ENCODE data around the gene KCNK16. TPM values are rescaled to one million over a fixed set of nuclear protein-coding genes. Genes with fewer than 3 reads are reported as not detected.

Gene KCNK16
- total RNA-seq, 1 experiment from 2014 or later = not detected

DNA sequence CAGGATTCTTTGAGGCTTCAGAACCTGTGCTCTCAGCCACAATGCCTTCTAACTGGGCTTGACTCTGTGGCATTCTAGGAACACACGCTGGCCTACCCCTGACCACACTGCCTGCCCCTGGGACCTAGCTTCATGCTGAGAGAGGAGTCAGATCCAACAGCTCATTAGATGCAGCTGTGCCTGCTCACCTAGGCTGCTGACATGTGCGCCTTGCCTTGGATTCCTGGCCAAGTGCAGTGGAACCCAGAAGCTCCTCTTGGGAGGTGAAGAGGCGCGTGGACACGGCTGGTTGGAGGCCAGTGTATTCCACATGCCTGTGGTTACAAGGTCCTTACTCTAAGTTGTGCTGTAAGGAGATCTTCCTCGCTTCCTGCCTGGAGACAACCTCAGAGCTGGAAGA is 24.7 kb upstream of the KCNK16 start:
- no peaks in the 10 kb centered on the region for H4K20me1 ChIP-seq (ENCODE audit: insufficient read depth)
- no TSS peak for BruUV-seq (replicated peaks)
- no peaks in the 10 kb centered on the region for H3K36me3 ChIP-seq (ENCODE audit: low read depth)
- peaks cover 65% of the 10 kb centered on the region for H3K27me3 ChIP-seq (ENCODE audit: insufficient read depth, low read depth)
- DNase-seq = no peak
- H3K4me3 ChIP-seq = no peak overlapping the region
- no peaks in the 10 kb centered on the region for H3K9me3 ChIP-seq (ENCODE audit: insufficient read depth, low read depth)
- CTCF ChIA-PET = no interaction called here
- no peaks in the 10 kb centered on the region for H3K4me1 ChIP-seq (replicated peaks; ENCODE audit: insufficient read depth)
- no peak overlapping the region for H2AFZ ChIP-seq
- H3F3A ChIP-seq (ENCODE audit: insufficient read depth, low read depth) = no peaks in the 10 kb centered on the region
- no peak for TF ChIP-seq EZH2 (IDR thresholded peaks at IDR 0.05; ENCODE audit: low read depth)
- TF ChIP-seq, protein P1, sequence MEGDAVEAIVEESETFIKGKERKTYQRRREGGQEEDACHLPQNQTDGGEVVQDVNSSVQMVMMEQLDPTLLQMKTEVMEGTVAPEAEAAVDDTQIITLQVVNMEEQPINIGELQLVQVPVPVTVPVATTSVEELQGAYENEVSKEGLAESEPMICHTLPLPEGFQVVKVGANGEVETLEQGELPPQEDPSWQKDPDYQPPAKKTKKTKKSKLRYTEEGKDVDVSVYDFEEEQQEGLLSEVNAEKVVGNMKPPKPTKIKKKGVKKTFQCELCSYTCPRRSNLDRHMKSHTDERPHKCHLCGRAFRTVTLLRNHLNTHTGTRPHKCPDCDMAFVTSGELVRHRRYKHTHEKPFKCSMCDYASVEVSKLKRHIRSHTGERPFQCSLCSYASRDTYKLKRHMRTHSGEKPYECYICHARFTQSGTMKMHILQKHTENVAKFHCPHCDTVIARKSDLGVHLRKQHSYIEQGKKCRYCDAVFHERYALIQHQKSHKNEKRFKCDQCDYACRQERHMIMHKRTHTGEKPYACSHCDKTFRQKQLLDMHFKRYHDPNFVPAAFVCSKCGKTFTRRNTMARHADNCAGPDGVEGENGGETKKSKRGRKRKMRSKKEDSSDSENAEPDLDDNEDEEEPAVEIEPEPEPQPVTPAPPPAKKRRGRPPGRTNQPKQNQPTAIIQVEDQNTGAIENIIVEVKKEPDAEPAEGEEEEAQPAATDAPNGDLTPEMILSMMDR (conservative IDR thresholded peaks at IDR 0.05) = no peak
- POLR2A ChIA-PET (ENCODE audit: unreplicated experiment) = no interaction called here
- H3K9me2 ChIP-seq (ENCODE audit: insufficient read depth) = no peaks in the 10 kb centered on the region
- no peaks in the 10 kb centered on the region for H3K79me2 ChIP-seq (ENCODE audit: low read depth)
- H3K27ac ChIP-seq = no peak overlapping the region
- no peak overlapping the region for H3K4me2 ChIP-seq
- intact Hi-C loops (cut with micrococcal nuclease; ENCODE audit: unreplicated experiment) = no loop called here

DNA sequence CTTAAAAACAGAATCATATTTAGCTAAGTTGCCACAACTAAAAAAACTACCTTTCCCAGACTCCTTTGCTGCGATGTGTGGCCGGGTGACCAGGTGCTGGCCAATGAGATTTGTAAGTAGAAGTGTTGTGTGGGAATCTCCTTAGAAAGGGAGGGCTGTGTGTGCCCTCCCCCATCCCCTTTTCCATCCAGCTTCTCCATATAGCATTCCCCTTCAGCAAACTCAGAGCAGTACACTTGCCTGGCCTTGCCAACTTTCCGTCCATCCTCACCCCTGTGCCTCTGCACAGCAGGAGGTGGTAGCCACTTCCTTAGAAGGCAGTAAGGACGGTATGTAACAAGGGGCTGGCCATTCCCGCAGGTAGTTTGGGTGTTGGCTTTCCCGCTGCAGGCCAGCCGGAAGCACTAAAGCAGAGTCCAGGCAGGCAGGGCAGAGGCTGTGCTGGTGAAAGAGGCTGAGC is 22.3 kb upstream of the KCNK16 start:
- Histone ChIP-seq H3K9me3 (ENCODE audit: insufficient read depth, low read depth) (no peaks in the 10 kb centered on the region), H3K79me2 (ENCODE audit: low read depth) (no peaks in the 10 kb centered on the region), H3K27ac (no peak overlapping the region), H3K4me3 (no peak overlapping the region), H3K27me3 (ENCODE audit: insufficient read depth, low read depth) (peaks cover 63% of the 10 kb centered on the region), H3K9me2 (ENCODE audit: insufficient read depth) (no peaks in the 10 kb centered on the region), H3F3A (ENCODE audit: insufficient read depth, low read depth) (no peaks in the 10 kb centered on the region), H4K20me1 (ENCODE audit: insufficient read depth) (no peaks in the 10 kb centered on the region), H3K36me3 (ENCODE audit: low read depth) (no peaks in the 10 kb centered on the region), H3K4me2 (0 out of 2 replicates have a peak overlapping the region, but pooled peaks have one; percentile 15), H3K4me1 (replicated peaks; ENCODE audit: insufficient read depth) (no peaks in the 10 kb centered on the region), H2AFZ (no peak overlapping the region)
- DNase-seq = peak; percentile 12 to 45
- TF ChIP-seq, protein P1 (conservative IDR thresholded peaks at IDR 0.05) = no peak
- no peak for TF ChIP-seq EZH2 (IDR thresholded peaks at IDR 0.05; ENCODE audit: low read depth)
- POLR2A ChIA-PET (ENCODE audit: unreplicated experiment) = no interaction called here
- BruUV-seq (replicated peaks) = no TSS peak
- CTCF ChIA-PET = interaction anchor here (0.6 kb wide), 1 partner anchor 199 kb away, joined by 3 read pairs; no protein-coding TSS in a partner anchor
- intact Hi-C loops (cut with micrococcal nuclease; ENCODE audit: unreplicated experiment) = no loop called here

DNA sequence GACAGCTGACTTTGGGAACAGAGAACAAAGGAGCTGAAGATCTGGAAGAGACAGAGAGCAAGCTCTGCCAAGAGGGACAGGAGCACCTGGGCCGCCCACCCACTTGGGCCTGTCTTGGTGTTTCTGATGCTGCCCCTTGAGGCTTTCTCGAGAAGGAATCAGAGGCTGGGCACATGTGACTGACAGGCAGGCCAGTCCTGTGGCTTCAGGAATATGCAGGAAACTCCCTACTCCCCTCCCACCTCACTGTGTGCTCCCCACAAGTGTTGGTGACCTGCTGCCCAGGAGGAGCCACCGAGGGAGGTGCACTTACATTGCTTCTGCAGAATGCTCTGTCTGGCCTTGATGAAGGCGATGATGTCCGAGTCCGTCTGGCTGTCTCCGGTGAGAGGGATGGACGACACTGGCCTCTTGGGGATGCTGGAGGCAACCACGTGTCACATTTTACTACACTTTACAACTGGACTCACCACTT is 20.9 kb upstream of the KCNK16 start:
- no peak overlapping the region for H3K4me2 ChIP-seq
- intact Hi-C loops (cut with micrococcal nuclease; ENCODE audit: unreplicated experiment) = no loop called here
- H3K9me2 ChIP-seq (ENCODE audit: insufficient read depth) = no peaks in the 10 kb centered on the region
- no peaks in the 10 kb centered on the region for H3K9me3 ChIP-seq (ENCODE audit: insufficient read depth, low read depth)
- no peak for DNase-seq
- CTCF ChIA-PET = no interaction called here
- no peaks in the 10 kb centered on the region for H3K36me3 ChIP-seq (ENCODE audit: low read depth)
- H3K27me3 ChIP-seq (ENCODE audit: insufficient read depth, low read depth) = peaks cover 63% of the 10 kb centered on the region
- no peaks in the 10 kb centered on the region for H3F3A ChIP-seq (ENCODE audit: insufficient read depth, low read depth)
- no peak overlapping the region for H2AFZ ChIP-seq
- BruUV-seq (replicated peaks) = no TSS peak
- no peaks in the 10 kb centered on the region for H4K20me1 ChIP-seq (ENCODE audit: insufficient read depth)
- H3K79me2 ChIP-seq (ENCODE audit: low read depth) = no peaks in the 10 kb centered on the region
- H3K4me1 ChIP-seq (replicated peaks; ENCODE audit: insufficient read depth) = no peaks in the 10 kb centered on the region
- H3K27ac ChIP-seq = no peak overlapping the region
- H3K4me3 ChIP-seq = no peak overlapping the region
- POLR2A ChIA-PET (ENCODE audit: unreplicated experiment) = no interaction called here
- TF ChIP-seq, protein P1 (conservative IDR thresholded peaks at IDR 0.05) = no peak
- no peak for TF ChIP-seq EZH2 (IDR thresholded peaks at IDR 0.05; ENCODE audit: low read depth)

Measured in PC-9 (cell line).